Measurements from ENCODE around the gene AK9. TPM values are rescaled to one million over a fixed set of nuclear protein-coding genes. Genes with fewer than 3 reads are reported as not detected.

Gene AK9
- total and polyA plus RNA-seq, 2 donors = 12.9 to 14.4 TPM

DNA sequence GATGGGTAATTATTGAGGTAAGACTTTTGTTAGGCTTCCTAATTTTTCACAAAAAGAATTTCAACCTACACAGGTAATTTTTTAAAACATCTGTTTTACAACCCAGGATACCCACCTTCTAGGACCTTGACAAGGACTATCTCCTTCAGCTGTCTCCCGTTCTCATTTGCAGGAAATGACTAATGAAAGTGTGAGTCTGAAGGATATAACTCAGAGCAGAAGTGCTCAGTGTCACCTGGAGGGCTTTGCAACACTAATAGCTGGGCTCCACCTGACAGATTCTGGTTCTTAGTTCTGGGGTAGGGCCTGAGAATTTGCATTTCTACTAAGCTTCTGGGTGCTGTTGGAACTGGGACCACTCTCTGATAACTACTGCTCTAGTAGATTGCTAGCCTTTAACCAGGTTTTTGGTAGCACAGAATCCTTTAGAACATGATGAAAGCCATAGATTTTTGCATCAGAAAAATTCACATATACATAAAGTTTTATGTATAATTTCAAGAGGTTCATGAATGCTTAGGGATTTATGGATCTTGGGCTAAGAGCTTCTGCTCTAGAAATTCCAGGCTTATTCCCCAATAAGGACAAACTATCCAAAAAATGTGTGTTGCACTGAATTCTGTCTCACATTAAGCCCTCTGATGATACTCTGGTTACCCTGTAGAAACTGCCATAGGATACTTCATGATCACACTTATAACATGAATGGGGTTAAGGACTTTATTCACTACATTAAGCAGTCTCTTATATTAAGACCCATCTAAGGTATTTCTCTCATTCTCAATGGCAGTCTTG, 30.3 kb downstream of the AK9 start:
- Histone ChIP-seq H3K36me3 (ENCODE audit: control insufficient read depth in 2 of 2, insufficient read depth in 2 of 2, low read length in 1 of 2) (peaks cover 0 to 2% of the 10 kb centered on the region in 2 donors), H3K4me1 (ENCODE audit: control insufficient read depth in 2 of 2, insufficient read depth in 2 of 2, low read length in 2 of 2) (no peaks in the 10 kb centered on the region), H3K27ac (ENCODE audit: low read depth in 1 of 2, low read length in 1 of 2) (no peak overlapping the region), H3K4me3 (ENCODE audit: low read length in 2 of 2) (no peak overlapping the region), H3K9me3 (ENCODE audit: control insufficient read depth in 2 of 2, insufficient read depth in 1 of 2, low read length in 1 of 2) (no peaks in the 10 kb centered on the region), H3K27me3 (ENCODE audit: control insufficient read depth in 2 of 2, insufficient read depth in 1 of 2, low read length in 1 of 2) (no peaks in the 10 kb centered on the region)
- 7% methylated on average over 1 of the region's 1 CpG for WGBS
- no peak for DNase-seq (ENCODE audit: low read depth in 6 of 9, low spot score in 9 of 9)

DNA sequence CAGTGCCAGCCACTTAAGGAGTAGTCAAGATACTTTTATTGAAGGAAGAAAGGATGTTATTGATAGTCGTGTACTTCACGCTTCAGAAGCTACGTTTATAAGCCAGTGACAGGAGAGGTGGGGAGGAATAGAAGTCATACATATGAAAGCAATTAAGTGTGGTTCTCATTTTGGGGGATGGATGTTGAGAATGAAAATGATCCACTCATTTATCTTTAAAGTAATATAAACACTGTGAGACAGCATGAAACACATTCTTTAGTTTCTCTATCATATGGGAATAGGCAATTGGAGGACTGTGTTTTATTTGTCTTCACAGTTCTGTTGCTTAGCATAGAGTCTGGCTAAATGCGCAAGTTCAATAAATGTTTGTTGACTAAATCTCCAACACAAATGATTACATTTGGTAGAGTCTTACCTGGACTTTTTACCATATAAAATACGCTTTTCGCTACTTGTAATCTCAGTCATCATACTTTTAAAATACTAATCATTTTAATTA, 35.2 kb downstream of the AK9 start:
- no peaks in the 10 kb centered on the region for H3K9me3 ChIP-seq (ENCODE audit: control insufficient read depth in 2 of 2, insufficient read depth in 1 of 2, low read length in 1 of 2)
- 98% methylated on average over 6 of the region's 6 CpGs for WGBS

DNA sequence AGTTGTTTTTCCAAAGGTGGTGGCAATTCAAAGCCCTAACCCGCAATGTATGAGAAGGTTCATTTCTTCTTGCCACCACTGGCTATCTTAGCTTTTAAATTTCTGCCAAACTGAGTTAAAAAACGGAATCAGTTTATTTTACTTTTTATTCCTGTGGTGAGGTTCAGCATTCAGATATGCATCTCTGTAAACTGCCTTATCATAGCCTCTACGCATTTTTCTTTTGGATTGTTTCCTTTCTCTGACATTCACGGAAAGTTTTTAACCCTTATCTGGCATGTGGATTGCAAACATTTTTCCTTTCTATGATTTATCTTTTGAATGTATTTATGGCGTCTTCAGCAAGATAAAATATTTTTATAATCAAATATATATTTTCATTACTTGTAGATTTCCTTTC, 37.7 kb downstream of the AK9 start:
- H3K27me3 ChIP-seq (ENCODE audit: control insufficient read depth in 2 of 2, insufficient read depth in 1 of 2, low read length in 1 of 2) = no peaks in the 10 kb centered on the region
- H3K4me3 ChIP-seq (ENCODE audit: low read length in 2 of 2) = no peak overlapping the region
- H3K9me3 ChIP-seq (ENCODE audit: control insufficient read depth in 2 of 2, insufficient read depth in 1 of 2, low read length in 1 of 2) = no peaks in the 10 kb centered on the region
- no peaks in the 10 kb centered on the region for H3K36me3 ChIP-seq (ENCODE audit: control insufficient read depth in 2 of 2, insufficient read depth in 2 of 2, low read length in 1 of 2)
- H3K4me1 ChIP-seq (ENCODE audit: control insufficient read depth in 2 of 2, insufficient read depth in 2 of 2, low read length in 2 of 2) = no peaks in the 10 kb centered on the region
- WGBS = 75% methylated on average over 5 of the region's 5 CpGs
- DNase-seq (ENCODE audit: low read depth in 6 of 9, low spot score in 9 of 9) = no peak
- H3K27ac ChIP-seq (ENCODE audit: low read depth in 1 of 2, low read length in 1 of 2) = no peak overlapping the region

More for the DNA sequence above, 35.2 kb downstream of the AK9 start:
- Histone ChIP-seq H3K27me3 (ENCODE audit: control insufficient read depth in 2 of 2, insufficient read depth in 1 of 2, low read length in 1 of 2) (no peaks in the 10 kb centered on the region), H3K4me1 (ENCODE audit: control insufficient read depth in 2 of 2, insufficient read depth in 2 of 2, low read length in 2 of 2) (no peaks in the 10 kb centered on the region), H3K27ac (ENCODE audit: low read depth in 1 of 2, low read length in 1 of 2) (no peak overlapping the region), H3K36me3 (ENCODE audit: control insufficient read depth in 2 of 2, insufficient read depth in 2 of 2, low read length in 1 of 2) (peaks cover 0 to 2% of the 10 kb centered on the region in 2 donors), H3K4me3 (ENCODE audit: low read length in 2 of 2) (no peak overlapping the region)
- no peak for DNase-seq (ENCODE audit: low read depth in 6 of 9, low spot score in 9 of 9)

DNA sequence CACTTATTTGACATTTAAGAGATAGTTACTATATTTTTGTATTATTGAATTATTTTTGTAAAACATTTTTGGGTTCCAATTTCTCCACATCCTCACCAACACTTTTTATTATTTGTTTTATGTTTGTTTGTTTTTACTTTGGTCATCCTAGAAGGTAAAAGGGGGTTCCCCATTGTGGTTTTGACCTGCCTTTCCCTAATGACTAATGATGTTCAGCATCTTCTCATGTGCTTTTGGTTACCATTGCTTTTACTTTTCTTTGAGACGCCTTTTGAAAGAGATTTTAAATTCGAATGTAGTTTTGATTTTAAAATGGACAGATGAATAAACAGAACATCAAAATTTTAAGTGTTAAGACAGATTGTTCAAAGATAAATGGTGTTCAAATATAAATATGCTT, 46.9 kb downstream of the AK9 start:
- 98% methylated on average over 2 of the region's 2 CpGs for WGBS
- Histone ChIP-seq H3K36me3 (ENCODE audit: control insufficient read depth in 2 of 2, insufficient read depth in 2 of 2, low read length in 1 of 2) (peaks cover 0 to 9% of the 10 kb centered on the region in 2 donors), H3K27ac (ENCODE audit: low read depth in 1 of 2, low read length in 1 of 2) (no peak overlapping the region)

DNA sequence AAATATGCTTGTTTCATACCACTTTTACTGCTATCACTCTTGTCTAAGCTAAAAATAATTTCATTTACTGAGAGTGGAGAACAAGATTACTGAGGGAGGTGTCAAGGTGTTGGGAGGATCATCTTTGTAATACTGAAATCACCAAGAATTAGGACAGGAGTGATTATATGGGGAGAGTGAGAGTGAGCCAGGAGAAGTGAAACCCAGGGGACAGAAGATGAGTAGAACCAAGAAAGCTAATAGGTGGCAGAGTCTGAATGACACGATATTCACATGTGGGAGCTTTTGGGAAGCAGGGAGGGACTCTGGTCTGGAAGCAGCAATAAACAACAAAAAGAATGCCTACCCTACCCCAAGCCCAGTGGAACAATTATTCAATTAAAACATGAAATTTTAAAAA, 58.6 kb downstream of the AK9 start:
- no peak overlapping the region for H3K27ac ChIP-seq (ENCODE audit: low read depth in 1 of 2, low read length in 1 of 2)
- no peaks in the 10 kb centered on the region for H3K27me3 ChIP-seq (ENCODE audit: control insufficient read depth in 2 of 2, insufficient read depth in 1 of 2, low read length in 1 of 2)
- H3K4me1 ChIP-seq (ENCODE audit: control insufficient read depth in 2 of 2, insufficient read depth in 2 of 2, low read length in 2 of 2) = peaks cover 14 to 15% of the 10 kb centered on the region in 2 donors
- WGBS = 98% methylated on average over 1 of the region's 1 CpG
- no peaks in the 10 kb centered on the region for H3K9me3 ChIP-seq (ENCODE audit: control insufficient read depth in 2 of 2, insufficient read depth in 1 of 2, low read length in 1 of 2)
- DNase-seq (ENCODE audit: low read depth in 6 of 9, low spot score in 9 of 9) = no peak
- no peaks in the 10 kb centered on the region for H3K36me3 ChIP-seq (ENCODE audit: control insufficient read depth in 2 of 2, insufficient read depth in 2 of 2, low read length in 1 of 2)
- H3K4me3 ChIP-seq (ENCODE audit: low read length in 2 of 2) = no peak overlapping the region

More for the DNA sequence above, 46.9 kb downstream of the AK9 start:
- Histone ChIP-seq H3K4me3 (ENCODE audit: low read length in 2 of 2) (no peak overlapping the region), H3K4me1 (ENCODE audit: control insufficient read depth in 2 of 2, insufficient read depth in 2 of 2, low read length in 2 of 2) (no peaks in the 10 kb centered on the region), H3K27me3 (ENCODE audit: control insufficient read depth in 2 of 2, insufficient read depth in 1 of 2, low read length in 1 of 2) (no peaks in the 10 kb centered on the region), H3K9me3 (ENCODE audit: control insufficient read depth in 2 of 2, insufficient read depth in 1 of 2, low read length in 1 of 2) (peaks cover 2 to 8% of the 10 kb centered on the region in 2 donors)
- DNase-seq (ENCODE audit: low read depth in 6 of 9, low spot score in 9 of 9) = no peak

DNA sequence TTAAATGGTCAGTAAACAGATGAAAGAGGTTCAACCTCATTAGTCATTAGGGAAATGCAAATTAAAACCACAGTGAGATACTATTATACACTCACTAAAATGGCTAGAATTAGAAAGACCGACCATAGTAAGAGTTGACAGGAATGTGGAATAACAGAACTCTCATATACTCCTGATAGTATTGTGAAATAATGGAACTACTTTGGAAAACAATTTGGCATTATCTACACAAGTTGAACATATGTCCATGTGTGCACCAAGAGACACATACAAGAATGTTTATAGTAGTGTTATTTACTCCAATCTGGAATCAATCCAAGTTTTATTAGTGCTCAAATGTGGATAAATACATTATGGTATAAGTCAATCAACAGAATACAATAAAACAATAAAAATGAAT, 59.6 kb downstream of the AK9 start:
- Histone ChIP-seq H3K36me3 (ENCODE audit: control insufficient read depth in 2 of 2, insufficient read depth in 2 of 2, low read length in 1 of 2) (no peaks in the 10 kb centered on the region), H3K4me1 (ENCODE audit: control insufficient read depth in 2 of 2, insufficient read depth in 2 of 2, low read length in 2 of 2) (peaks cover 14 to 15% of the 10 kb centered on the region in 2 donors), H3K27ac (ENCODE audit: low read depth in 1 of 2, low read length in 1 of 2) (no peak overlapping the region), H3K9me3 (ENCODE audit: control insufficient read depth in 2 of 2, insufficient read depth in 1 of 2, low read length in 1 of 2) (no peaks in the 10 kb centered on the region), H3K27me3 (ENCODE audit: control insufficient read depth in 2 of 2, insufficient read depth in 1 of 2, low read length in 1 of 2) (no peaks in the 10 kb centered on the region), H3K4me3 (ENCODE audit: low read length in 2 of 2) (no peak overlapping the region)
- DNase-seq (ENCODE audit: low read depth in 6 of 9, low spot score in 9 of 9) = no peak
- WGBS = 96% methylated on average over 1 of the region's 1 CpG

DNA sequence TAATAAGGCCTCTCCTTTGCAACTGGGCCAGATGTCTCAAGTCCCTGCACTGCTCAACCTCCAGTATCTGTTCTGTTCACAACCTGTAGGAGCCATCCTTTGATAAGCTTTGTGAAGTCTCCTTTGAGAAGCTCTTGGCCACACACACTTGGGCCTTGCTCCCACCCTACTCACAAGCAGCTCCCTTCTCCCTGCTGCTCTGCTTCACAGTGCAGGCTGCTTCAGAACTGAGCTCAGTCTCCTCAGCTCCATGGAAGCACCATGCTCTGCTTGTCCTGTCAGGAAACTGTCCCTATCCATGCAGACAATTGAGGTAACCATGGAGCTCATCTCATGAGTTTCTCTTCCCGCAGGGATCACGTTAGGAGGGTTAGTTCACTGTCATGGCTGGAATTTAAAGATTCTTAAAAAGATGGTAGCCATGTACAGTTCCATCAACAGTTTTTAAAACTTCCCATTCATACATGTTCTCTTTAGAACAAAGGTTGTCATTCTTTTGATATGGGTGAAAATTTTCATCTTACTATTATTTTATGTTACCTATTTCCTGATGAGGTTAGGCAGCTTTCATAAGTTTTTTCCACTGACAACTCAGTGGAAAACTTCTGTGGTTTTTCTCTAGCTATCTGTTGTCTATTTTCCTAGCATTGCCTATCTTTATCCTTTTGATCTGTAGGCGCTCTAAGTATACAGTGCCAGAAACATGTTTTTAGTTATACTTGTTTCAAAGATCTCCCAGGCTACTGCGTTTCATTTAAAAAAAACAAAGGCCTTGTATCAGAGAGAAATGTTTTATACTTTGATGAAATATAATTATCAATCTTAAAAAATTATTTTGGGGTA, 62.6 kb downstream of the AK9 start:
- Histone ChIP-seq H3K36me3 (ENCODE audit: control insufficient read depth in 2 of 2, insufficient read depth in 2 of 2, low read length in 1 of 2) (no peaks in the 10 kb centered on the region), H3K27me3 (ENCODE audit: control insufficient read depth in 2 of 2, insufficient read depth in 1 of 2, low read length in 1 of 2) (no peaks in the 10 kb centered on the region), H3K4me3 (ENCODE audit: low read length in 2 of 2) (no peak overlapping the region), H3K27ac (ENCODE audit: low read depth in 1 of 2, low read length in 1 of 2) (peak overlapping the region; percentile 60 to 77), H3K4me1 (ENCODE audit: control insufficient read depth in 2 of 2, insufficient read depth in 2 of 2, low read length in 2 of 2) (peaks cover 14 to 15% of the 10 kb centered on the region in 2 donors), H3K9me3 (ENCODE audit: control insufficient read depth in 2 of 2, insufficient read depth in 1 of 2, low read length in 1 of 2) (peaks cover 0 to 5% of the 10 kb centered on the region in 2 donors)
- 46% methylated on average over 4 of the region's 4 CpGs for WGBS
- DNase-seq (ENCODE audit: low read depth in 6 of 9, low spot score in 9 of 9) = peak in 6 of 9 donors; percentile 14 to 71 (median 37)

DNA sequence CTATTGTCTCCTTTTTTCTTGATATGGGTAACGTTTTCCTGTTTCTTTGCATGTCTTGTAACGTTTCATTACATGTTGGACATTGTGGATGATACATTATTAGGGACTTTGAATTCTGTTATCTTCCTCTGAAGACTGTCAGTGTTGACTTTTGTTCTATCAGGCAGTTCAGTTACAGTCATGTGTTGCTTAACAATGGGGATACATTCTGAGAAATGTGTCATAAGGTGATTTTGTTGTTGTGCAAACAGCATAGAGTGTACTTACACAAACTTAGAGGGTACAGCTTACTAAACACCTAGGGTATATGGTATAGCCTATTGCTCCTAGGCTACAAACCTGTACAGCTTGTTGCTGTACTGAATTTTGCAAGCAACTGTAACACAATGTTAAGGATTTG, 64.7 kb downstream of the AK9 start:
- Histone ChIP-seq H3K4me3 (ENCODE audit: low read length in 2 of 2) (no peak overlapping the region), H3K9me3 (ENCODE audit: control insufficient read depth in 2 of 2, insufficient read depth in 1 of 2, low read length in 1 of 2) (peaks cover 0 to 5% of the 10 kb centered on the region in 2 donors), H3K27me3 (ENCODE audit: control insufficient read depth in 2 of 2, insufficient read depth in 1 of 2, low read length in 1 of 2) (no peaks in the 10 kb centered on the region), H3K36me3 (ENCODE audit: control insufficient read depth in 2 of 2, insufficient read depth in 2 of 2, low read length in 1 of 2) (no peaks in the 10 kb centered on the region), H3K27ac (ENCODE audit: low read depth in 1 of 2, low read length in 1 of 2) (no peak overlapping the region), H3K4me1 (ENCODE audit: control insufficient read depth in 2 of 2, insufficient read depth in 2 of 2, low read length in 2 of 2) (peaks cover 14 to 15% of the 10 kb centered on the region in 2 donors)
- WGBS = 97% methylated on average over 2 of the region's 2 CpGs
- no peak for DNase-seq (ENCODE audit: low read depth in 6 of 9, low spot score in 9 of 9)

DNA sequence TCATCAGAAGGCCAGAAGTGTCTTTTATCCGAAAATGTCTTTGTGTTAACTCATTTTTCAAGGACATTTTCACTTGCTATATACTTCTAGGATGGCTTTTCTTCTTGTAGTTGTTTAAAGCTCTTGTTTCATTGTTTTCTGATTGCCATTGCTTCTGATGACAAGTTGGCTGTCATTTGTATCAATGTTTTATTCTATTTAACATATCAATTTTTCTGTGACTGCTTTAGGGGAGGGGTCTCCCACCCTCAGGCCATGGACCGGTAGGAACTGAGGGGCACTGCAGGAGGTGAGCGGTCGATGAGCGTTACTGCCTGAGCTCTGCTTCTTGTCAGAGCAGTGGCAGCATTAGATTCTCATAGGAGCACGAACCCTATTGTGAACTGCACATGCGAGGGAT, 65.8 kb downstream of the AK9 start:
- no peaks in the 10 kb centered on the region for H3K27me3 ChIP-seq (ENCODE audit: control insufficient read depth in 2 of 2, insufficient read depth in 1 of 2, low read length in 1 of 2)
- peaks cover 0 to 5% of the 10 kb centered on the region in 2 donors for H3K9me3 ChIP-seq (ENCODE audit: control insufficient read depth in 2 of 2, insufficient read depth in 1 of 2, low read length in 1 of 2)
- WGBS = 96% methylated on average over 7 of the region's 7 CpGs
- H3K27ac ChIP-seq (ENCODE audit: low read depth in 1 of 2, low read length in 1 of 2) = no peak overlapping the region
- DNase-seq (ENCODE audit: low read depth in 6 of 9, low spot score in 9 of 9) = no peak
- no peak overlapping the region for H3K4me3 ChIP-seq (ENCODE audit: low read length in 2 of 2)
- no peaks in the 10 kb centered on the region for H3K36me3 ChIP-seq (ENCODE audit: control insufficient read depth in 2 of 2, insufficient read depth in 2 of 2, low read length in 1 of 2)
- peaks cover 14 to 15% of the 10 kb centered on the region in 2 donors for H3K4me1 ChIP-seq (ENCODE audit: control insufficient read depth in 2 of 2, insufficient read depth in 2 of 2, low read length in 2 of 2)

All from thymus (tissue), 11 donors.